Measurements from ENCODE around the gene SLC30A10. TPM values are rescaled to one million over a fixed set of nuclear protein-coding genes. Genes with fewer than 3 reads are reported as not detected.
"Not testable (repeated sequence)": the region's sequence is repeated elsewhere in the genome, so short reads cannot be mapped to it uniquely, and the experiment has no call there.

The SLC30A10 gene
- total RNA-seq, 1 donor from 2014 or later, result not detected

- DNase-seq (ENCODE audit: low spot score), result no peak
- Mint-ChIP-seq H3K27ac (ENCODE audit: unreplicated experiment) (no peak overlapping the region), H3K27me3 (ENCODE audit: unreplicated experiment) (no peaks in the 10 kb centered on the region), H3K36me3 (ENCODE audit: low read depth, unreplicated experiment) (no peaks in the 10 kb centered on the region), H3K4me1 (ENCODE audit: unreplicated experiment) (no peaks in the 10 kb centered on the region), H3K4me3 (ENCODE audit: unreplicated experiment) (no peak overlapping the region), H3K9me3 (ENCODE audit: unreplicated experiment) (no peaks in the 10 kb centered on the region)
- TF ChIP-seq CTCF (IDR thresholded peaks at IDR 0.05; ENCODE audit: unreplicated experiment), result no peak
Observed at GRCh38 chr1:219940707-219941106, 12.3 kb upstream of the SLC30A10 start.

GRCh38 chr1:219938706-219939105, 10.3 kb upstream of the SLC30A10 start:
- Mint-ChIP-seq H3K9me3 (ENCODE audit: unreplicated experiment) (no peaks in the 10 kb centered on the region), H3K4me1 (ENCODE audit: unreplicated experiment) (no peaks in the 10 kb centered on the region), H3K27me3 (ENCODE audit: unreplicated experiment) (no peaks in the 10 kb centered on the region), H3K36me3 (ENCODE audit: low read depth, unreplicated experiment) (no peaks in the 10 kb centered on the region), H3K27ac (ENCODE audit: unreplicated experiment) (no peak overlapping the region), H3K4me3 (ENCODE audit: unreplicated experiment) (no peak overlapping the region)
- no peak for TF ChIP-seq CTCF (IDR thresholded peaks at IDR 0.05; ENCODE audit: unreplicated experiment)
- DNase-seq (ENCODE audit: low spot score), result no peak

GRCh38 chr1:219933763-219934162, 5.4 kb upstream of the SLC30A10 start:
- H3K4me1 Mint-ChIP-seq (ENCODE audit: unreplicated experiment); H3K27ac Mint-ChIP-seq (ENCODE audit: unreplicated experiment); H3K27me3 Mint-ChIP-seq (ENCODE audit: unreplicated experiment); H3K36me3 Mint-ChIP-seq (ENCODE audit: low read depth, unreplicated experiment); H3K9me3 Mint-ChIP-seq (ENCODE audit: unreplicated experiment); H3K4me3 Mint-ChIP-seq (ENCODE audit: unreplicated experiment); DNase-seq (ENCODE audit: low spot score): not testable (repeated sequence)

- H3K36me3 Mint-ChIP-seq (ENCODE audit: low read depth, unreplicated experiment), result no peaks in the 10 kb centered on the region
- H3K4me1 Mint-ChIP-seq (ENCODE audit: unreplicated experiment), result peaks cover 5% of the 10 kb centered on the region
- no peak for TF ChIP-seq CTCF (IDR thresholded peaks at IDR 0.05; ENCODE audit: unreplicated experiment)
- no peak overlapping the region for H3K4me3 Mint-ChIP-seq (ENCODE audit: unreplicated experiment)
- H3K9me3 Mint-ChIP-seq (ENCODE audit: unreplicated experiment), result no peaks in the 10 kb centered on the region
- no peak overlapping the region for H3K27ac Mint-ChIP-seq (ENCODE audit: unreplicated experiment)
- DNase-seq (ENCODE audit: low spot score), result no peak
- H3K27me3 Mint-ChIP-seq (ENCODE audit: unreplicated experiment), result peaks cover 15% of the 10 kb centered on the region
Observed at GRCh38 chr1:219931033-219931432, 2.7 kb upstream of the SLC30A10 start.

GRCh38 chr1:219928791-219929118, 398 bp upstream of the SLC30A10 start:
- H3K4me3 Mint-ChIP-seq (ENCODE audit: unreplicated experiment), result peak overlapping the region; percentile 39

More at GRCh38 chr1:219928791-219929118, 398 bp upstream of the SLC30A10 start:
- H3K27me3 Mint-ChIP-seq (ENCODE audit: unreplicated experiment), result peaks cover 15% of the 10 kb centered on the region
- TF ChIP-seq CTCF (IDR thresholded peaks at IDR 0.05; ENCODE audit: unreplicated experiment), result no peak
- DNase-seq (ENCODE audit: low spot score), result no peak
- no peaks in the 10 kb centered on the region for H3K36me3 Mint-ChIP-seq (ENCODE audit: low read depth, unreplicated experiment)
- no peak overlapping the region for H3K27ac Mint-ChIP-seq (ENCODE audit: unreplicated experiment)
- H3K4me1 Mint-ChIP-seq (ENCODE audit: unreplicated experiment), result peaks cover 5% of the 10 kb centered on the region
- H3K9me3 Mint-ChIP-seq (ENCODE audit: unreplicated experiment), result no peaks in the 10 kb centered on the region

Data from endothelial cell (in vitro differentiated cells).